Measurements from ENCODE around the gene APBB3. TPM values are rescaled to one million over a fixed set of nuclear protein-coding genes. Genes with fewer than 3 reads are reported as not detected.
A peak's percentile ranks its signal among the peaks of the same experiment; 100 is the strongest.

APBB3 gene
- total and polyA plus RNA-seq, 9 of the 15 experiments (the other 6 are each of a cell fraction or from before 2014, with no cell fraction given), result 0.17 to 24.3 (median 9.5) TPM

DNA sequence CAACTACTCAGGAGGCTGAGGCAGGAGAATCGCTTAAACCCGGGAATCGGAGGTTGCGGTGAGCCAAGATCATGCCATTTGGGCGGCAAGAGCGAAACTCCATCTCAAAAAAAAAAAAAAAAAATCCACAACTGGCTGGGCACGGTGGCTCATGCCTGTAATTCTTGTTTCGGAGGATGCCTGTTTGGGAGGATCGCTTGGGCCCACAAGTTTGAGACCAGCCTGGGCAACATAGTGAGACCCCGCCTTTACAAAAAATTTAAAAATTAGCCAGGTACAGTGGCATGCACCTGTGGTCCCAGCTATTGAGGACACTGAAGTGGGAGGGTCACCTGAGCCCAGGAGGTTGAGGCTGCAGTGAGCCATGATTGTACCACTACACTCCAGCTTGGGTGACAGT lies 18.8 kb downstream of the APBB3 start:
- Histone ChIP-seq H3K4me1 (replicated peaks in 1 of 2; ENCODE audit: control insufficient read depth in 2 of 2, insufficient read depth in 2 of 2, low read length in 2 of 2) (peaks cover 34 to 35% of the 10 kb centered on the region in 2 experiments), H3K4me2 (ENCODE audit: insufficient read depth, low read length) (no peak overlapping the region), H3K4me3 (no peak overlapping the region), H3K27ac (ENCODE audit: extremely low read depth, low read depth, low read length) (no peak overlapping the region), H3K27me3 (ENCODE audit: control insufficient read depth in 2 of 2, insufficient read depth in 2 of 2, low read length in 2 of 2) (no peaks in the 10 kb centered on the region; a peak in 1 of 5 replicates), H3K79me2 (ENCODE audit: control insufficient read depth, insufficient read depth, low read length) (peaks cover 2% of the 10 kb centered on the region; the same call in 1 of the 3 replicates), H2AFZ (ENCODE audit: low read depth, low read length) (no peak overlapping the region), H3K36me3 (ENCODE audit: control insufficient read depth, insufficient read depth, low read length) (peaks cover 63% of the 10 kb centered on the region), H4K20me1 (replicated peaks; ENCODE audit: control insufficient read depth, insufficient read depth, low read length) (peaks cover 14% of the 10 kb centered on the region; the same call in 1 of the 2 replicates), H3K9me3 (replicated peaks; ENCODE audit: control insufficient read depth, insufficient read depth, low read depth, low read length) (no peaks in the 10 kb centered on the region), H3K9me1 (ENCODE audit: control insufficient read depth, insufficient read depth, low read length) (peaks cover 5% of the 10 kb centered on the region), H3K9ac (ENCODE audit: insufficient read depth in 1 of 2, low read depth in 2 of 2, low read length in 2 of 2) (no peak overlapping the region)
- 96% methylated on average over 5 of the region's 10 CpGs for WGBS (ENCODE audit: insufficient coverage, low coverage, missing lambda C conversion rate)
- intact Hi-C loops (cut with micrococcal nuclease), result loop anchor here (5.0 kb wide), 1 partner anchor 173 kb away; no protein-coding TSS in a partner anchor
- in situ Hi-C loops (cut with MboI), result no loop called here
- CTCF ChIA-PET (ENCODE audit: low intra/inter-chr PET ratio), result no interaction called here
- no TSS peak for BruUV-seq (replicated peaks)
- FAIRE-seq (no peak), ATAC-seq (no peak), DNase-seq (ENCODE audit: extremely low read depth in 1 of 4, low spot score in 3 of 4) (no peak)
- POLR2A ChIA-PET, result interaction anchor here (0.8 to 5.3 kb wide), 7 partner anchors 9 to 173 kb away, joined by 3 to 46 read pairs (median 4); partner anchors contain the start of genes APBB3, IK, NDUFA2 and SLC35A4
- TF ChIP-seq ZNF121 (CRISPR knock-in tag; conservative IDR thresholded peaks at IDR 0.05), result peak; percentile 60
- no peak for TF ChIP-seq HDGF (IDR thresholded peaks at IDR 0.05)

DNA sequence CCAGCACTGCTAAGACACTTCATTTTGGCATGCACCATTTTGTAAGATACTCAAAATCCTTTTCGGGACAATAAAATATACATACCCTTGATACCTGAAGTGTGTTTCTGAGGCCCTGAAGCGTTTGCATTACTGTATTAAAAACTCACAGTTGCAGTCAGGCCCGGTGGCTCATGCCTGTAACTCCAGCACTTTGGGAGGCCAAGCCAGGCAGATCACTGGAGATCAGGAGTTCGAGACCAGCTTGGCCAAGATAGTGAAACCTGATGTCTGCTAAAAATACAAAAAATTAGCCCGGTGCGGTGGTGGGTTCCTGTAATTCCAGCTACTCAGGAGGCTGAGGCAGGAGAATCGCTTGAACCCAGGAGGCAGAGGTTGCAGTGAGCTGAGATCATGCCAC lies 19.4 kb downstream of the APBB3 start:
- Histone ChIP-seq H4K20me1 (replicated peaks; ENCODE audit: control insufficient read depth, insufficient read depth, low read length) (peaks cover 8% of the 10 kb centered on the region; the same call in 1 of the 2 replicates), H3K9me3 (replicated peaks; ENCODE audit: control insufficient read depth, insufficient read depth, low read depth, low read length) (no peaks in the 10 kb centered on the region), H3K79me2 (ENCODE audit: control insufficient read depth, insufficient read depth, low read length) (peaks cover 2% of the 10 kb centered on the region; the same call in 1 of the 3 replicates), H3K9me1 (ENCODE audit: control insufficient read depth, insufficient read depth, low read length) (peaks cover 5% of the 10 kb centered on the region), H3K27me3 (ENCODE audit: control insufficient read depth in 2 of 2, insufficient read depth in 2 of 2, low read length in 2 of 2) (no peaks in the 10 kb centered on the region), H3K4me2 (ENCODE audit: insufficient read depth, low read length) (no peak overlapping the region), H3K9ac (ENCODE audit: insufficient read depth in 1 of 2, low read depth in 2 of 2, low read length in 2 of 2) (no peak overlapping the region), H3K27ac (ENCODE audit: extremely low read depth, low read depth, low read length) (no peak overlapping the region), H3K4me1 (replicated peaks in 1 of 2; ENCODE audit: control insufficient read depth in 2 of 2, insufficient read depth in 2 of 2, low read length in 2 of 2) (peaks cover 30 to 32% of the 10 kb centered on the region in 2 experiments), H3K4me3 (no peak overlapping the region), H3K36me3 (ENCODE audit: control insufficient read depth, insufficient read depth, low read length) (peaks cover 63% of the 10 kb centered on the region), H2AFZ (ENCODE audit: low read depth, low read length) (no peak overlapping the region)
- intact Hi-C loops (cut with micrococcal nuclease), result loop anchor here (5.0 kb wide), 1 partner anchor 173 kb away; no protein-coding TSS in a partner anchor
- TF ChIP-seq ELF2 (CRISPR knock-in tag; IDR thresholded peaks at IDR 0.05), result no peak
- TF ChIP-seq XRCC5 (IDR thresholded peaks at IDR 0.05; ENCODE audit: low read depth, low read length), result no peak
- no peak for TF ChIP-seq ZNF76 (CRISPR knock-in tag; IDR thresholded peaks at IDR 0.05; ENCODE audit: borderline replicate concordance)
- no peak for TF ChIP-seq DDX20 (tag; IDR thresholded peaks at IDR 0.05; ENCODE audit: low read depth)
- no peak for TF ChIP-seq NFYB (IDR thresholded peaks at IDR 0.05; ENCODE audit: extremely low read depth, insufficient read length)
- TF ChIP-seq STAG1 (CRISPR knock-in tag; IDR thresholded peaks at IDR 0.05; ENCODE audit: borderline replicate concordance), result no peak
- TF ChIP-seq CBFA2T2 (conservative IDR thresholded peaks at IDR 0.05), result no peak
- WGBS (ENCODE audit: insufficient coverage, low coverage, missing lambda C conversion rate), result 96% methylated on average over 7 of the region's 7 CpGs
- DNase-seq (ENCODE audit: extremely low read depth in 1 of 4, low spot score in 3 of 4) (no peak), FAIRE-seq (no peak), ATAC-seq (no peak)
- in situ Hi-C loops (cut with MboI), result no loop called here
- BruUV-seq (replicated peaks), result no TSS peak
- ChIA-PET POLR2A (interaction anchor here (1.1 to 1.3 kb wide), 2 partner anchors 15 to 102 kb away, joined by 3 to 6 read pairs; partner anchors contain the start of genes IK and NDUFA2), CTCF (ENCODE audit: low intra/inter-chr PET ratio) (no interaction called here)

Data from K562 (cell line).